Measurements from ENCODE around the gene TADA2B.
"Not testable (repeated sequence)": the region's sequence is repeated elsewhere in the genome, so short reads cannot be mapped to it uniquely, and the experiment has no call there.

DNA sequence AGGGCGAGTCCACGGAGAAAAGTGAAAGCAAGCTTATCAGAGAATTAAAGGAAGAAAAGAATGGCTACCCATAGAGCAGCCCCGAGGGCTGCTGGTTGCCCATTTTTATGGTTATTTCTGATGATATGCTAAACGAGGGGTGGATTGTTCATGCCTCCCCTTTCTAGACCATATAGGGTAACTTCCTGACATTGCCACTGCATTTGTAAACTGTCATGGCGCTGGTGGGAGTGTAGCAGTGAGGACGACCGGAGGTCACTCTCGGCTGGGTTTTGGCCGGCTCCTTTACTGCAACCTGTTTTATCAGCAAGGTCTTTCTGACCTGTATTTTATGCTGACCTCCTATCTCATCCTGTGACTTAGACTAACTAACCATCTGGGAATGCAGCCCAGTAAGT lies 41.4 kb downstream of the TADA2B start:
- TF ChIP-seq, protein P1, sequence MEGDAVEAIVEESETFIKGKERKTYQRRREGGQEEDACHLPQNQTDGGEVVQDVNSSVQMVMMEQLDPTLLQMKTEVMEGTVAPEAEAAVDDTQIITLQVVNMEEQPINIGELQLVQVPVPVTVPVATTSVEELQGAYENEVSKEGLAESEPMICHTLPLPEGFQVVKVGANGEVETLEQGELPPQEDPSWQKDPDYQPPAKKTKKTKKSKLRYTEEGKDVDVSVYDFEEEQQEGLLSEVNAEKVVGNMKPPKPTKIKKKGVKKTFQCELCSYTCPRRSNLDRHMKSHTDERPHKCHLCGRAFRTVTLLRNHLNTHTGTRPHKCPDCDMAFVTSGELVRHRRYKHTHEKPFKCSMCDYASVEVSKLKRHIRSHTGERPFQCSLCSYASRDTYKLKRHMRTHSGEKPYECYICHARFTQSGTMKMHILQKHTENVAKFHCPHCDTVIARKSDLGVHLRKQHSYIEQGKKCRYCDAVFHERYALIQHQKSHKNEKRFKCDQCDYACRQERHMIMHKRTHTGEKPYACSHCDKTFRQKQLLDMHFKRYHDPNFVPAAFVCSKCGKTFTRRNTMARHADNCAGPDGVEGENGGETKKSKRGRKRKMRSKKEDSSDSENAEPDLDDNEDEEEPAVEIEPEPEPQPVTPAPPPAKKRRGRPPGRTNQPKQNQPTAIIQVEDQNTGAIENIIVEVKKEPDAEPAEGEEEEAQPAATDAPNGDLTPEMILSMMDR (IDR thresholded peaks at IDR 0.05) = not testable (repeated sequence)
- TF ChIP-seq POLR2AphosphoS5 (IDR thresholded peaks at IDR 0.05) = not testable (repeated sequence)
